OCI-LY7 (cell line): ENCODE data around the gene BCAN. TPM values are rescaled to one million over a fixed set of nuclear protein-coding genes. Genes with fewer than 3 reads are reported as not detected.

Source experiments
- BruUV-seq: library from RNA; stranded (reverse); fragments of 400-500 nt; replicated peaks from 2 replicates; lab custom pipeline; 2021; lab: Mats Ljungman, UMichigan
- CTCF ChIA-PET: fragments of 300-600 bp; sonication (Branson Sonifier 250); formaldehyde crosslinking; loops from one replicate; lab custom pipeline; 2022; ENCODE audit warnings: antibody characterized with exemption; ENCODE audit not compliant: unreplicated experiment; lab: Charles Lee
- POLR2A ChIA-PET: fragments of 300-600 bp; sonication (Branson Sonifier 250); formaldehyde crosslinking; loops from one replicate; lab custom pipeline; 2022; ENCODE audit warnings: antibody characterized with exemption; lab: Charles Lee
- DNase-seq: peaks from one replicate; pipeline ENCODE4 v3.0.0-alpha.2; 2015; ENCODE audit warnings: low spot score
- H2AFZ ChIP-seq: fragments of 200-600 bp; sonication (generic), shearing (Covaris generic); 2 replicates; pipeline ENCODE4 v1.6.1; 2014; ENCODE audit warnings: mild to moderate bottlenecking, antibody characterized with exemption, low read length, moderate library complexity
- H3K27ac ChIP-seq: fragments of 200-600 bp; sonication (generic); 2 replicates; pipeline ENCODE4 v1.5.1; 2014; ENCODE audit warnings: mixed run types, low read depth, mild to moderate bottlenecking, moderate library complexity, low read length, inconsistent platforms; ENCODE audit not compliant: poor library complexity, severe bottlenecking
- H3K36me3 ChIP-seq: fragments of 200-600 bp; sonication (generic); 2 replicates; pipeline ENCODE4 v1.6.1; 2014; ENCODE audit warnings: mild to moderate bottlenecking, antibody characterized with exemption, low read length, moderate library complexity, mixed read lengths; ENCODE audit not compliant: insufficient read depth
- H3K4me1 ChIP-seq: fragments of 200-600 bp; sonication (generic); 2 replicates; pipeline ENCODE4 v1.5.1; 2014; ENCODE audit warnings: mild to moderate bottlenecking, low read length; ENCODE audit not compliant: insufficient read depth, poor library complexity, severe bottlenecking
- H3K4me2 ChIP-seq: fragments of 200-600 bp; sonication (generic); 2 replicates; pipeline ENCODE4 v1.6.1; 2014; ENCODE audit warnings: mild to moderate bottlenecking, low read length
- H3K4me3 ChIP-seq: fragments of 200-600 bp; sonication (generic); 2 replicates; pipeline ENCODE4 v1.5.1; 2014; ENCODE audit warnings: mild to moderate bottlenecking, low read depth, low read length; ENCODE audit not compliant: poor library complexity, severe bottlenecking
- H3K79me2 ChIP-seq: fragments of 200-600 bp; sonication (generic); 2 replicates; pipeline ENCODE4 v1.6.1; 2016; ENCODE audit warnings: low read depth, mild to moderate bottlenecking, low read length, moderate library complexity, mixed read lengths; ENCODE audit not compliant: insufficient read depth
- H3K9me2 ChIP-seq: fragments of 200-600 bp; sonication (generic); 2 replicates; pipeline ENCODE4 v1.6.1; 2016; ENCODE audit warnings: mild to moderate bottlenecking, low read length, mixed read lengths; ENCODE audit not compliant: insufficient read depth
- H3K9me3 ChIP-seq: fragments of 200-600 bp; sonication (generic); 2 replicates; pipeline ENCODE4 v1.6.1; 2014; ENCODE audit warnings: mild to moderate bottlenecking, mixed run types, low read length, mixed read lengths
- H4K20me1 ChIP-seq: fragments of 200-600 bp; sonication (generic); 2 replicates; pipeline ENCODE4 v1.6.1; 2014; ENCODE audit warnings: mild to moderate bottlenecking, antibody characterized with exemption, low read length, moderate library complexity, mixed read lengths; ENCODE audit not compliant: insufficient read depth
- EZH2phosphoT487 ChIP-seq: fragments of 200-600 bp; sonication (generic); IDR thresholded peaks from 2 replicates; pipeline ENCODE4 v1.6.1; 2018; ENCODE audit warnings: low read depth, borderline replicate concordance, mild to moderate bottlenecking, mixed run types, antibody characterized with exemption, low read length, moderate library complexity, mixed read lengths
- intact Hi-C: fragments of 100-400 bp; cut with micrococcal nuclease; formaldehyde crosslinking; loops from one replicate; pipeline ENCODE4 v1.10.0; 2022; ENCODE audit not compliant: unreplicated experiment
- total RNA-seq, 2 experiments: library from RNA; depleted of rRNA in 1 of 2; stranded (reverse); fragments of >200 nt in 1 of 2; shearing (Covaris generic) in 1 of 2; gene quantifications; 2 replicates each; pipeline ENCODE4 v1.2.3, GENCODE V29; 2014 to 2022
- TF ChIP-seq, protein P1 (sequence below): fragments of 200-600 bp; sonication (generic); conservative IDR thresholded peaks from 2 replicates; pipeline ENCODE4 v1.5.1; 2014; ENCODE audit warnings: mild to moderate bottlenecking, antibody characterized with exemption, low read length, moderate library complexity, mixed read lengths

Gene BCAN
- total RNA-seq, 2 experiments from 2014 or later: not detected

DNA sequence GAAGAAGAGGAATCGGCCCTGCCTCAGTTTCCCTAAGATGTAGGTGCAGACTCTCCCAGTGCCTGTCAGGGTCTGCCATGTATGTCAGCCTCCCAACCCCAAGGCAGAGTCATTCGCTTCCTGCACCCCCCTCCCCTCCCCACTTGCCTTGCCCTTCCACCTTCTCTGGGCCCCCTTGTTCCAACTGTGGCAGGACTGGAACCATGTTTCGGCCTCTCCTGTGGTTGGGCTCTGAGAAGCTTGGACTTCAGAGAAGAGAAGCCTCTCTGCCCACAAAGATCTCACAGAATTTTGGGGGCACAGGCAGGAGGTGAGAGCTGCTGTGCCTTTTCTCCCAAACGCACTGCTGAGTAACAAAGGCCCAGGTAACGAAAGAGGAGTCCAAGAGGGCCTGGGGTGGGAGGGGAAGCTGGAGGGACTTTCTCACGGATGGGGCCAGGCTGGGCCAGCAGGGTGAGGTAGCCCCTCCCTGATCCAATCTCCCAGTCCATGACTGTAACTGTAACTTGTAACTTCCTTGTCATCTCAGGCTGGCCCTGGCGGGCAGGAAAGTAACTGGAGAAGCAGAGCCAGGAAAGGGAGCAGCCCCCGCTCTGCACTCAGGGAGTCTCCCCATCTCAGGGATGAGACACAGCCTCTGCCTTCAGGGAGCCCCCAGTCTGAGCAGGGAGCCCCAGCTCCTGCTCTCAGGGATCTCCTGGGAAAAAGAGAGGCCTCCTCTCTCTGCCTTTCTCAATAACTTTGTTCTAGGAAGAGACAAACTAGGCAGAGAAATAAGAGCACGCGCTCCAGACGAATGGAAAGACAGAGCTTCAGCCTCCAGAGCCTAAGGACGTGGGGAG is 52.2 kb downstream of the BCAN start:
- no peak overlapping the region for H3K4me2 ChIP-seq
- H3K4me3 ChIP-seq: no peak overlapping the region
- no peaks in the 10 kb centered on the region for H3K79me2 ChIP-seq
- no peak overlapping the region for H2AFZ ChIP-seq
- no peaks in the 10 kb centered on the region for H3K9me2 ChIP-seq
- H3K4me1 ChIP-seq: peaks cover 16% of the 10 kb centered on the region
- ChIA-PET POLR2A (no interaction called here), CTCF (no interaction called here)
- no TSS peak for BruUV-seq
- TF ChIP-seq, protein P1, sequence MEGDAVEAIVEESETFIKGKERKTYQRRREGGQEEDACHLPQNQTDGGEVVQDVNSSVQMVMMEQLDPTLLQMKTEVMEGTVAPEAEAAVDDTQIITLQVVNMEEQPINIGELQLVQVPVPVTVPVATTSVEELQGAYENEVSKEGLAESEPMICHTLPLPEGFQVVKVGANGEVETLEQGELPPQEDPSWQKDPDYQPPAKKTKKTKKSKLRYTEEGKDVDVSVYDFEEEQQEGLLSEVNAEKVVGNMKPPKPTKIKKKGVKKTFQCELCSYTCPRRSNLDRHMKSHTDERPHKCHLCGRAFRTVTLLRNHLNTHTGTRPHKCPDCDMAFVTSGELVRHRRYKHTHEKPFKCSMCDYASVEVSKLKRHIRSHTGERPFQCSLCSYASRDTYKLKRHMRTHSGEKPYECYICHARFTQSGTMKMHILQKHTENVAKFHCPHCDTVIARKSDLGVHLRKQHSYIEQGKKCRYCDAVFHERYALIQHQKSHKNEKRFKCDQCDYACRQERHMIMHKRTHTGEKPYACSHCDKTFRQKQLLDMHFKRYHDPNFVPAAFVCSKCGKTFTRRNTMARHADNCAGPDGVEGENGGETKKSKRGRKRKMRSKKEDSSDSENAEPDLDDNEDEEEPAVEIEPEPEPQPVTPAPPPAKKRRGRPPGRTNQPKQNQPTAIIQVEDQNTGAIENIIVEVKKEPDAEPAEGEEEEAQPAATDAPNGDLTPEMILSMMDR: no peak
- TF ChIP-seq EZH2phosphoT487: no peak
- intact Hi-C loops: no loop called here
- no peak overlapping the region for H3K27ac ChIP-seq
- no peak for DNase-seq
- H4K20me1 ChIP-seq: no peaks in the 10 kb centered on the region
- H3K36me3 ChIP-seq: no peaks in the 10 kb centered on the region
- no peaks in the 10 kb centered on the region for H3K9me3 ChIP-seq

DNA sequence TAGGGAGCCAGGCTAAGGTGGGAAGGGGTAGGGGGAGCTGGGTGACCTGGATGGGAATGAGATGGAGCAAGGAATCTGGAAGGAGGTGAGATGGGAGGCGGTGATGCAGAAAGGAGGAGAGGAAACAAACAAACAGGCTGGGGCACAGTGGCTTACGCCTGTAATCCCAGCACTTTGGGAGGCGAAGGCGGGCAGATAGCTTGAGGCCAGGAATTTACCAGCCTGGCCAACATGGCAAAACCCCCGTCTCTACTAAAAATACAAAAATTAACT is 52.7 kb downstream of the BCAN start:
- Histone ChIP-seq H3K4me2 (no peak overlapping the region), H3K79me2 (no peaks in the 10 kb centered on the region), H4K20me1 (no peaks in the 10 kb centered on the region), H3K9me2 (no peaks in the 10 kb centered on the region), H2AFZ (no peak overlapping the region), H3K36me3 (no peaks in the 10 kb centered on the region), H3K9me3 (no peaks in the 10 kb centered on the region), H3K4me1 (peaks cover 13% of the 10 kb centered on the region), H3K4me3 (no peak overlapping the region), H3K27ac (no peak overlapping the region)
- POLR2A ChIA-PET: no interaction called here
- DNase-seq: no peak
- intact Hi-C loops: no loop called here
- CTCF ChIA-PET: no interaction called here
- TF ChIP-seq, protein P1: no peak
- TF ChIP-seq EZH2phosphoT487: no peak
- no TSS peak for BruUV-seq

DNA sequence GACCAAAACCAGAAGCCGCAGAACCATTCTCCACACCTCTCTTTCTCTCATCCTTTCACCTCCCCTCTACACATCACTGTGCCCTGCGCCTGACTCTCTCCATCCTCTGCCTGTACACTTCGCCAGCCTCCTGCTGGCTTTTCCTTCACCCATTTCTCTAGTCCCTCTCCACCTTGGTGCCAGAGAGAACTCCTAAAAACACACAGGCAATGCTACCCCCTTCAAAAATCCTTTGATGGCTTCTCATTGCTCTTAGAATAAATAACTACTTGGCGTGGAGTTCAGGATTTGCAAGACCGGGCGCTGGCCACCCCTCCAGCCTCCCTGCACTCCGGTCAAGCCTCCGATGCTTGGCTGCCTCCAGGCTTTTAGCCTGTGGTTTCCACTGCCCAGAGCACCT is 54.8 kb downstream of the BCAN start:
- Histone ChIP-seq H3K79me2 (no peaks in the 10 kb centered on the region), H4K20me1 (no peaks in the 10 kb centered on the region), H3K4me1 (peaks cover 13% of the 10 kb centered on the region), H3K4me3 (no peak overlapping the region), H2AFZ (no peak overlapping the region), H3K27ac (no peak overlapping the region), H3K9me3 (no peaks in the 10 kb centered on the region), H3K9me2 (no peaks in the 10 kb centered on the region), H3K4me2 (no peak overlapping the region), H3K36me3 (no peaks in the 10 kb centered on the region)
- intact Hi-C loops: no loop called here
- no TSS peak for BruUV-seq
- CTCF ChIA-PET: no interaction called here
- POLR2A ChIA-PET: no interaction called here
- TF ChIP-seq, protein P1: no peak
- TF ChIP-seq EZH2phosphoT487: no peak
- DNase-seq: no peak
